Measurements from ENCODE around the gene UPK1A.

The UPK1A gene

DNA sequence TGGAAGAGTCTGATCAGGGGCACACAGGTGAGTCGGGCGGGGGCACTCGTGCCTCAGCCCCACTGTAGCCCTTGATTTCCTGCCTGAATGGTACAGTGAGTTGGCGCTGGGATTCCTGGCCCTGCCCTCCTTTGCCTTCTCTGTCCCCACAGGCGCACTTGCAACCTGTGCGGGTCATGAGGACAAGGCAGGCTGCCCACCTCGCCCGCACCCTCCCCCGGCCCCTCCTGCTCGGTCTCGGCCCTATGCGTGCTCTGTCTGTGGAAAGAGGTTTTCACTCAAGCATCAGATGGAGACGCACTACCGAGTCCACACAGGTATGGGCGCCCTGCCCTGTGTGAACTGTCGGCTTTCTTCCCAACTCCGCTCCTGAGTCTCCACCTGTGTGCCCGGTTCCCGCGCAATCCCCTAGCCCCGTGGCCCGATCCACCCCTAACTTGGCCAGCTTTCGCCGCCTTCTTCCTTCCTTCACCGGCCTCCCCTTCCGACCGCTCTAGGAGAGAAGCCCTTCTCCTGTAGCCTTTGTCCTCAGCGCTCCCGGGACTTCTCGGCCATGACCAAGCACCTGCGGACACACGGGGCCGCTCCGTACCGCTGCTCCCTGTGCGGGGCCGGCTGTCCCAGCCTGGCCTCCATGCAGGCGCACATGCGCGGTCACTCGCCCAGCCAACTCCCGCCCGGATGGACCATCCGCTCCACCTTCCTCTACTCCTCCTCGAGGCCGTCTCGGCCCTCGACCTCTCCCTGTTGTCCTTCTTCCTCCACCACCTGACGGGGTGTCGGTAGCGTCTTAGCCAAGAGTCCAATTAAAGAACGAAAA lies 49.9 kb downstream of the UPK1A start:
- TF ChIP-seq, protein P1, sequence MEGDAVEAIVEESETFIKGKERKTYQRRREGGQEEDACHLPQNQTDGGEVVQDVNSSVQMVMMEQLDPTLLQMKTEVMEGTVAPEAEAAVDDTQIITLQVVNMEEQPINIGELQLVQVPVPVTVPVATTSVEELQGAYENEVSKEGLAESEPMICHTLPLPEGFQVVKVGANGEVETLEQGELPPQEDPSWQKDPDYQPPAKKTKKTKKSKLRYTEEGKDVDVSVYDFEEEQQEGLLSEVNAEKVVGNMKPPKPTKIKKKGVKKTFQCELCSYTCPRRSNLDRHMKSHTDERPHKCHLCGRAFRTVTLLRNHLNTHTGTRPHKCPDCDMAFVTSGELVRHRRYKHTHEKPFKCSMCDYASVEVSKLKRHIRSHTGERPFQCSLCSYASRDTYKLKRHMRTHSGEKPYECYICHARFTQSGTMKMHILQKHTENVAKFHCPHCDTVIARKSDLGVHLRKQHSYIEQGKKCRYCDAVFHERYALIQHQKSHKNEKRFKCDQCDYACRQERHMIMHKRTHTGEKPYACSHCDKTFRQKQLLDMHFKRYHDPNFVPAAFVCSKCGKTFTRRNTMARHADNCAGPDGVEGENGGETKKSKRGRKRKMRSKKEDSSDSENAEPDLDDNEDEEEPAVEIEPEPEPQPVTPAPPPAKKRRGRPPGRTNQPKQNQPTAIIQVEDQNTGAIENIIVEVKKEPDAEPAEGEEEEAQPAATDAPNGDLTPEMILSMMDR (IDR thresholded peaks at IDR 0.05; ENCODE audit: extremely low read depth, missing control alignments) = no peak
- DNase-seq (ENCODE audit: low spot score) = no peak

DNA sequence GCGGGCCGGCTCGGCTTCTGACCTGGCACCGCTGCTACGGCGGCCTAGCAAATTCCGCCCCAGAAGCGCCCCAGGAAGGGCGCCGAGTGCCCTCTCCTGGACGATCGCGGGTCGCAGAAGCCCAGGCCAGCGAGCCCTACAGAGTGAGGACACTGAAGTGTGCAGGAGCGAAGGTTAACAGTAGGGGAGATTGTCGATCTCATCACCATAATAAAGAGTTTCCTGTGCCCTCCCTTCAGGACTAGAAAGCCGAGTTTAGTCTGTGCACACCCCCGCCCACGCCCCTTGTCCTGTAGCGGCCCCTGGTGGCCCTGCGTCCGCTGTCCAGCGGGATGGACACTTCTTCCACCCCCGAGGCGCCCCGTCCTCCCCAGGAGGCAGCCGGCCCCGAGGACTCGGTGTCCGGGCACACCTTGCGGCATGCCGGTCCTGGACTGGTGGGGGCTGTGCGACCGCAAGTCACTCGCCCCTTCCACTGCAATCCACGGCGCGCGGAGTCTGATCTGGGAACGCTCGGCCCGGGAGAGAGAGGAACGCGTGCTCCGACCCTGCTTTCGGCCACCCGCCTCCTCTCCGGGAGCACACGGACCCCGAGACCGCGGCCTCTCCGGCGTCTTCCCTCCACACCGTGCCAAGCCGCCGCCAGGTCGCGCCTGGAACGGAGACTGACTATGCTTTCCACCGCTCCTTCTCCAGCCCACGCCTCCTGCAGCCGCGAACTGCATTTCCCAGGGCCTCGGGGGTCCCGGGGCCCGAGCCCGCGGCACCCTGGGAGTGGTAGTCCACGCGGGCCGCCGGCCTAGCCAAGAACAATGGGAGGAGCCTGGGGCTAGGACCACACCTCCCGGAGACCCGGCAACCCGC lies 50.7 kb downstream of the UPK1A start:
- DNase-seq (ENCODE audit: low spot score) = peak; percentile 82
- TF ChIP-seq, protein P1 (IDR thresholded peaks at IDR 0.05; ENCODE audit: extremely low read depth, missing control alignments) = peak; percentile 68

DNA sequence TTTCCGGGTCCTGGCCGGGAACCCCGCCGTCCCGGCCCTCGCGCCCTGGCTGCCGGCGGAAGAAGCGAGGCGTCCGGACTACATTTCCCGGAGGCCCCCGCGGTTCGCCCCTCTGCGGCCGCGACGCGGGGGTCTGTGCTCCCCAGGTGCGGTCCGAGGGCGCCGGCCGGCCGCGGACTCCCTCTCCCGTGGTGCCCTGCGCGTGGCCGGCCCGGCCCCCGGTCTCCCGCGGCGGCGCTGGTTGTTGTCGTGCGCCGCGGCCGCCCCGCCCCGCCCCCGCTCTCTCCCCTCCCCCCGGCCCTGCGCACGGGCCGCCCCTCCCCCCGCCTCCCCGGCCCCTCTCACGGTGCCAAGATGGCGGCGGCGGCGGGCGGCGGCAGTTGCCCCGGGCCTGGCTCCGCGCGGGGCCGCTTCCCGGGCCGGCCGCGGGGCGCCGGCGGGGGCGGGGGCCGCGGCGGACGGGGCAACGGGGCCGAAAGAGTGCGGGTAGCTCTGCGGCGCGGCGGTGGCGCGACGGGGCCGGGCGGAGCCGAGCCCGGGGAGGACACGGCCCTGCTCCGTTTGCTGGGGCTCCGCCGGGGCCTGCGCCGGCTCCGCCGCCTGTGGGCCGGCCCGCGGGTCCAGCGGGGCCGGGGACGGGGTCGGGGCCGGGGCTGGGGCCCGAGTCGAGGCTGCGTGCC lies 51.5 kb downstream of the UPK1A start, which contains the start of gene KMT2B:
KMT2B (plus strand) TSS at position 339 of the 680 bp plus-strand sequence; CDS start at position 355, 16 bp downstream.
- TF ChIP-seq, protein P1 (IDR thresholded peaks at IDR 0.05; ENCODE audit: extremely low read depth, missing control alignments) = no peak
- peak; percentile 99 for DNase-seq (ENCODE audit: low spot score)

DNA sequence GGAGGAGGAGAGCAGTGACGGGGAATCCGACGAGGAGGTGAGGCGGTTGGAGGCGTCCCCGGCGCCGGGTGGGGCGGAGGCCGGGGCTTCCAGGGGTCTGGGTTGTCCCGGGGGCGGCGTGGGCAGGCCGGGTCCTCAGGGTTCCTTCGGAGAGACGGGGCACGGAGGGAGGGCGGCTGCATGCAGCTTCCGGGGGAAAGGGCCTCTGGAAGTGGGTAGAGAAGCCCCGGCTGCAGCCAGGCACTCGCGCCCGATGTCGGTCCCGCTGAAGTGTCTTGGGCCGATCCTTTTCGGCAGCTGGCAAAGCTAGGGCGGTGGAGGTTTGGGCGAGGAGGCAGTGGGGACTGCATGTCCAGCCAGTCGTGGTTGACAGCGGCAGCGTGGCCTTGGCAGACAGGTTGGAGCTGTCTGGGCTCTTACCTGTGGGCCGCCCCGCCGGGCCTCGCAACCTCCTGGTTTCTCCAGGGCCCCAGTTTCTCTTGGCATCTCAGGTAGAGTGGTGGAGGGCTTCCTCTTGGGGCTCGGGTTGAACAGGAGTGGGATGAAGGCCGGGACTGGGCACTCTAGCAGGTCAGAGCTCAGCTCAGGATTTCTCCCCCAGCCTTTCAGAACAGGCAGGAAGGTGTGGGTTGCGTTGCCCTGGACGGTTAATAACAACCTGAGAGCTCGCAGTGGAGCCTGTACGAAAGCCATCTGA lies 52.2 kb downstream of the UPK1A start:
- TF ChIP-seq, protein P1 (IDR thresholded peaks at IDR 0.05; ENCODE audit: extremely low read depth, missing control alignments) = no peak
- DNase-seq (ENCODE audit: low spot score) = peak; percentile 77

DNA sequence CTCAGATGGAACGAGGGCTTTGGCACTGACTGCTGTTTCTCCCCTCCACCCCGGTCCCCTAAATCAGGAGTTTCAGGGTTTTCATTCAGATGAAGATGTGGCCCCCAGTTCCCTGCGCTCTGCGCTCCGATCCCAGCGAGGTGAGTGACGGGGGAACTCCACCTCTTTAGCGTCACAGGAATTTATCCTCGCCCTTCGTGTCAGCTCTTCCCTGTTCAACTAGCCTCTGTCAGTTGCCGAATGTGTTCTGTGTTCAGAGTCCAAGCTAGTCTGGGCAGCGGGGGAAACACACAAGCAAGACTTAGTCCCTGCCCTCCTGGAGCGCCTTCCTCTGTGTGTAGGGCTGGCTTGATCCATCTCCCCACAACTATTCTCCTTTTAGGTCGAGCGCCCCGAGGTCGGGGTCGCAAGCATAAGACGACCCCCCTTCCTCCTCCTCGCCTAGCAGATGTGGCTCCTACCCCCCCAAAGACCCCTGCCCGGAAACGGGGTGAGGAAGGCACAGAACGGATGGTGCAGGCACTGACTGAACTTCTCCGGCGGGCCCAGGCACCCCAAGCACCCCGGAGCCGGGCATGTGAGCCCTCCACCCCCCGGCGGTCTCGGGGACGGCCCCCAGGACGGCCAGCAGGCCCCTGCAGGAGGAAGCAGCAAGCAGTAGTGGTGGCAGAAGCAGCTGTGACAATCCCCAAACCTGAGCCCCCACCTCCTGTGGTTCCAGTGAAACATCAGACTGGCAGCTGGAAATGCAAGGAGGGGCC lies 53.3 kb downstream of the UPK1A start:
- TF ChIP-seq, protein P1 (IDR thresholded peaks at IDR 0.05; ENCODE audit: extremely low read depth, missing control alignments) = no peak
- DNase-seq (ENCODE audit: low spot score) = no peak

DNA sequence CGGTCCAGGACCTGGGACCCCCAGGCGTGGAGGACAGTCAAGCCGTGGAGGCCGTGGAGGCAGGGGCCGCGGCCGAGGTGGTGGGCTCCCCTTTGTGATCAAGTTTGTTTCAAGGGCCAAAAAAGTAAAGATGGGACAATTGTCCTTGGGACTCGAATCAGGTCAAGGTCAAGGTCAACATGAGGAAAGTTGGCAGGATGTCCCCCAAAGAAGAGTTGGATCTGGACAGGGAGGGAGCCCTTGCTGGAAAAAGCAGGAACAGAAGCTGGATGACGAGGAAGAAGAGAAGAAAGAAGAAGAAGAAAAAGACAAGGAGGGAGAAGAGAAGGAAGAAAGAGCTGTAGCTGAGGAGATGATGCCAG lies 53.8 kb downstream of the UPK1A start:
- DNase-seq (ENCODE audit: low spot score) = no peak
- TF ChIP-seq, protein P1 (IDR thresholded peaks at IDR 0.05; ENCODE audit: extremely low read depth, missing control alignments) = no peak

Data from GM20000 (cell line).